ENCODE results near the gene CGAS.

GRCh38 chr6:73388800-73389512, 63.1 kb downstream of the CGAS start:
- TF ChIP-seq CTCF (IDR thresholded peaks at IDR 0.05), result peak; percentile 20 to 47 (median 44)
- no peak for TF ChIP-seq POLR2A (IDR thresholded peaks at IDR 0.05)
